GM10847 (cell line): Measurements from ENCODE around the gene FHAD1.

Experiments
- POLR2A ChIP-seq: IDR thresholded peaks from 2 replicates; pipeline ENCODE4 v1.6.1; 2011; ENCODE audit not compliant: insufficient read length; ENCODE audit errors: extremely low read depth

FHAD1 gene

GRCh38 chr1:15276691-15277446 lies 29.8 kb downstream of the FHAD1 start:
- TF ChIP-seq POLR2A: no peak

GRCh38 chr1:15277447-15277838 lies 30.4 kb downstream of the FHAD1 start:
- no peak for TF ChIP-seq POLR2A

- no peak for TF ChIP-seq POLR2A
Measured at GRCh38 chr1:15277933-15278332, 30.9 kb downstream of the FHAD1 start.

GRCh38 chr1:15279576-15280230 lies 32.7 kb downstream of the FHAD1 start:
- no peak for TF ChIP-seq POLR2A

- no peak for TF ChIP-seq POLR2A
Measured at GRCh38 chr1:15280416-15280815, 33.4 kb downstream of the FHAD1 start.

GRCh38 chr1:15282038-15282437 lies 35.0 kb downstream of the FHAD1 start:
- TF ChIP-seq POLR2A: no peak

- TF ChIP-seq POLR2A: no peak
Measured at GRCh38 chr1:15282810-15283474, 35.9 kb downstream of the FHAD1 start.

- TF ChIP-seq POLR2A: no peak
Measured at GRCh38 chr1:15283526-15283925, 36.5 kb downstream of the FHAD1 start.

GRCh38 chr1:15286452-15286851 lies 39.4 kb downstream of the FHAD1 start:
- TF ChIP-seq POLR2A: no peak

- TF ChIP-seq POLR2A: no peak
Measured at GRCh38 chr1:15287035-15287979, 40.3 kb downstream of the FHAD1 start.

- no peak for TF ChIP-seq POLR2A
Measured at GRCh38 chr1:15288173-15288926, 41.3 kb downstream of the FHAD1 start.

GRCh38 chr1:15289251-15289651 lies 42.2 kb downstream of the FHAD1 start:
- no peak for TF ChIP-seq POLR2A

- no peak for TF ChIP-seq POLR2A
Measured at GRCh38 chr1:15290382-15290781, 43.4 kb downstream of the FHAD1 start.

GRCh38 chr1:15295696-15296095 lies 48.7 kb downstream of the FHAD1 start:
- no peak for TF ChIP-seq POLR2A

- no peak for TF ChIP-seq POLR2A
Measured at GRCh38 chr1:15296585-15297321, 49.7 kb downstream of the FHAD1 start.
